ENCODE measurements around the gene PRR3. TPM values are rescaled to one million over a fixed set of nuclear protein-coding genes. Genes with fewer than 3 reads are reported as not detected.

PRR3 gene
- total RNA-seq, 2 donors from 2014 or later, result 2.3 to 3.7 TPM

DNA sequence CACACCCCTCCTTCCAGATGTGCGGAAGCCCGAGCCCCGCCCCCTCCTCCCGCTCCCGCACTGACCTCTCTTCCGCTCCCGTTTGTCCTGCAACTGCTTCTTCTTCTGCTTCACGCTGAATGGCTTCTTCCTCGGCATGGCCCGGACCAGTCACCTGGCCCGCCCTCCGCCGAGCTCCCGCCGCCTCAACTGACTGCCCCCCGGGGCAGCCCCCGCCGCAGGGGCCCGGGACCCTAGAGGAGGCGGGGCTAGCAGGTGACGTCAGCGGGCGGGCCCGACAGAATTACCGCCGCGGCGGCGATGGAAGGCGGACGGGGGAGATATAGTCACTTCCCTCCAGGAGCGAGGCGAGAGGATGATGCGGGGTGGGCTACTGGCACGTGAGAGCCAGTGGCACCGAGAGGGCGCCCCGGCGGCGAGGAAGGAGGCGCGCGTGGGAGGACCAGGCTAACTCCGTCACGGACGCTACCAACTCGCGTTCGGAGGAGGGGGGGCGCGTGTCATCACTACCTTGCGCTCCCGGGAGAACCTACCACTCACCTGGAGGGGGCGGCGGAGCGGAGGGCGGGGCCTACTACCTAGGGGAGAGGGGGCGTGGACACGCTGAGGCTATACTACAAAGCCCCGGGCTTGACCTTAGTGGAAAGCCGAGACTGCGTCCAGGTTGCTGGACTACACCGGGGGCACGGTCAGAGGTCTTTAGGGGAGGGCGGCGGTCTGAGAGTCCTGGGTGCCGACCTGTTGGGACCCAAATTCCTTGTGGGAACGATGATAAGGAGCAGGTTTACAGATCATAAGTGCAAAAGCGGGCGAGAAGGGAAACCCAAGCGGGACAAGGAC is 809 bp upstream of the PRR3 start, which contains the start of gene GNL1:
Gene GNL1 (minus strand): TSS at position 424 of the 840 bp plus-strand sequence. CDS start 286 bp downstream, at position 138.
- Histone ChIP-seq H3K9me3 (no peaks in the 10 kb centered on the region), H3K4me1 (peaks cover 0 to 22% of the 10 kb centered on the region in 2 donors), H3K36me3 (peaks cover 30% of the 10 kb centered on the region), H3K27me3 (no peaks in the 10 kb centered on the region), H3K27ac (peak within 1 kb of the TSS; percentile 99), H3K4me3 (peak within 1 kb of the TSS; percentile 75 to 88)
- TF ChIP-seq, protein P1, sequence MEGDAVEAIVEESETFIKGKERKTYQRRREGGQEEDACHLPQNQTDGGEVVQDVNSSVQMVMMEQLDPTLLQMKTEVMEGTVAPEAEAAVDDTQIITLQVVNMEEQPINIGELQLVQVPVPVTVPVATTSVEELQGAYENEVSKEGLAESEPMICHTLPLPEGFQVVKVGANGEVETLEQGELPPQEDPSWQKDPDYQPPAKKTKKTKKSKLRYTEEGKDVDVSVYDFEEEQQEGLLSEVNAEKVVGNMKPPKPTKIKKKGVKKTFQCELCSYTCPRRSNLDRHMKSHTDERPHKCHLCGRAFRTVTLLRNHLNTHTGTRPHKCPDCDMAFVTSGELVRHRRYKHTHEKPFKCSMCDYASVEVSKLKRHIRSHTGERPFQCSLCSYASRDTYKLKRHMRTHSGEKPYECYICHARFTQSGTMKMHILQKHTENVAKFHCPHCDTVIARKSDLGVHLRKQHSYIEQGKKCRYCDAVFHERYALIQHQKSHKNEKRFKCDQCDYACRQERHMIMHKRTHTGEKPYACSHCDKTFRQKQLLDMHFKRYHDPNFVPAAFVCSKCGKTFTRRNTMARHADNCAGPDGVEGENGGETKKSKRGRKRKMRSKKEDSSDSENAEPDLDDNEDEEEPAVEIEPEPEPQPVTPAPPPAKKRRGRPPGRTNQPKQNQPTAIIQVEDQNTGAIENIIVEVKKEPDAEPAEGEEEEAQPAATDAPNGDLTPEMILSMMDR (IDR thresholded peaks at IDR 0.05), result no peak
- DNase-seq (ENCODE audit: low spot score), result peak; percentile 92

DNA sequence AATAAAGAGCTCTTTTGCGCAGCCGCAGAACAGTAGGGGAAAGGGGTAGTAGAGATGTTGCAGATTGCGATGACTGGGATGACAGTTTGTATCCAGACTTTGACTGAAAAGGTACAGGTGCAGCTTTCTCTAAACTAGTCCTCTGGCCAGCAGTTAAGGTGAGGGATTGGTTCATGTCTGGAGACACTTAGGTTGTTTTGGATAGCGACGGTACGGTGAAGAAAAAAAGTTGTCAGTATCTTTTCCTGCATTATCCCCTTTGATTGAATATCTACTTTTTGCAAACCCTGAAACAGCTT is 537 bp downstream of the PRR3 start:
- peak overlapping the region; percentile 99 for H3K27ac ChIP-seq
- H3K9me3 ChIP-seq, result no peaks in the 10 kb centered on the region
- H3K4me3 ChIP-seq, result peak overlapping the region; percentile 75 to 88
- DNase-seq (ENCODE audit: low spot score), result no peak
- peaks cover 0 to 22% of the 10 kb centered on the region in 2 donors for H3K4me1 ChIP-seq
- no peaks in the 10 kb centered on the region for H3K27me3 ChIP-seq
- TF ChIP-seq, protein P1 (IDR thresholded peaks at IDR 0.05), result no peak
- H3K36me3 ChIP-seq, result peaks cover 26% of the 10 kb centered on the region

DNA sequence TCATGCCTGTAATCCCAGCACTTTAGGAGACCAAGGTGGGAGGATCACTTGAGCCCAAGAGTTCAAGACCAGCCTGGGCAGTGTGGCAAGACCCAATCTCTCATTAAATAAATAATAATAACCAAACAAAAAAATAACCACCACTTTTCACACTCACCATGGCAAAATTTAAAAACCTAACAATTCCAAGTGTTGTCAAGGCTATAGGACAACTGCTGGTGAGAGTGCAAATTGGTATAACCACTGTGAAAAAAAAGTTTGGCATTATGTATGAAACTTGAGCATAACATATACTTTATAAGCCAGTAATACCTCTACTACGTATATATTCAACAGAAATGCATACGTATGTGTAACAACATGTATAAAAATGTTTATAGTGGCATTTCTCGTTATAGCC is 3.8 kb downstream of the PRR3 start:
- H3K27ac ChIP-seq, result no peak overlapping the region
- no peak overlapping the region for H3K4me3 ChIP-seq
- no peak for DNase-seq (ENCODE audit: low spot score)
- H3K4me1 ChIP-seq, result peaks cover 0 to 12% of the 10 kb centered on the region in 2 donors
- TF ChIP-seq, protein P1 (IDR thresholded peaks at IDR 0.05), result no peak
- peaks cover 16% of the 10 kb centered on the region for H3K36me3 ChIP-seq
- H3K9me3 ChIP-seq, result no peaks in the 10 kb centered on the region
- no peaks in the 10 kb centered on the region for H3K27me3 ChIP-seq

DNA sequence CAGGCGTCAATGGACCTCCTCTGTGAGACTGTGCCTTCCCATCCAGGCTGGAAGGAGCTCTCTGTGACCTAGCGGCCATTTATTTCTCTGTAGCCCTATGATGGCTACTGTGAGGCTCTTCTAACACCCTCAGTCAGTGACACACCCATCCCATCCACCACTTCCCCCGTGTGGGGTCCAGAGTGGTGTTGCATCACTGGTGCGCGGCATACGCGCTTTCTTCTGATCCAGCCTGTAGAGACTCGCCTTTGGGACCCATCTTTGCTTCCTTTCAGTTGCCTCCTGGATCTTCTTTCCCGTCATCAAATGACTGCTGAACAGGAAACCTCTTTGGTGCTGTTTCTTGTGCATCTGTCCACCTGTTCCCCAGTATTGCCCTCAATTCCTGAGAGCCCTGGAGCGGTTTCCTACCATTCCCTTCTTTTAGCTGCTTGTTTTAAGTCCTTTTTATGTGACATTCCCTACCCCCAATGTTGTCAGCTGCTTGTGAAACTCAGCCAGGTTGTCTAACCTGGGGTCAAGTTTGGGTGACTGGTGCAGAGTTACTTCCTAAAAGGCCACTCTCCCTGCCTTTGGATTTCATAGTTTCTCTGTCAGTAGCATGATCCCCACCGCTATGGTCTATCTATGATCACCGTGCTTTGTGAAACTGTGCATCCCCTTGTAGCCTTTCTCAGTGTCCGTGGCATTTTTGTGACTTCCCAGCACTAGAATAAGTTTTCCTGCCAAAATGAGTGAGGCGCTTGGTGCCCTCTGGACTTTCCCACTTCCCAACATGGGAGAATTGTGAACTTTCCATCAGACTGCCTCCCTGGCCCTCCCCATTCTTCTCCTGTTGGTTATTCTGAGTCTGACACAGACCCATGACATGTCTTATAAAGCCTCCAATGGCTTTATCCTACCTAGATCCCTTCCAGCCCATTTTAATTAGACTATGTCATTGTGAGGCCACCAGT is 5.7 kb downstream of the PRR3 start:
- H3K4me1 ChIP-seq, result peaks cover 0 to 8% of the 10 kb centered on the region in 2 donors
- H3K27me3 ChIP-seq, result no peaks in the 10 kb centered on the region
- TF ChIP-seq, protein P1 (IDR thresholded peaks at IDR 0.05), result no peak
- peaks cover 16% of the 10 kb centered on the region for H3K36me3 ChIP-seq
- no peak for DNase-seq (ENCODE audit: low spot score)
- no peak overlapping the region for H3K4me3 ChIP-seq
- H3K9me3 ChIP-seq, result no peaks in the 10 kb centered on the region
- H3K27ac ChIP-seq, result no peak overlapping the region

DNA sequence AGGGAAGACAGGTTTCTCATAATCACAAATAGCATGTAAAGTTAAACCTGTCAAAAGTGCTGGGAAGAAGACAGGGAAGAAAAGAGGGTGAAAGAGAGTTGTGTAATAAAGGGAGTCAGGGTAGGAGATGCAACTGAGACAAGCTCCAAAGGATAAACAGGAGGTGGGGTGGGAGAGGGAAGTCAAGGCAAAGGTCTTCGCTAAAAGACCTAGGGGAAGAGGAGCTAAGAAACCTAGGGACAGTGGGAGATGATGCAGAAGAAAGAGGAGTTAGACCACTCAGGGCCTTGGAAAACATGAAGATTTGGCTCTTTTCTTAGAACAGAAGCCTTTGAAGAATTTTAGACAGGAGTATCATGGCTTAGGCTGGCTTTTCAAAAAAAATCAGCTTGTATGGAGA is 7.0 kb downstream of the PRR3 start:
- H3K27me3 ChIP-seq, result no peaks in the 10 kb centered on the region
- H3K4me3 ChIP-seq, result no peak overlapping the region
- no peak overlapping the region for H3K27ac ChIP-seq
- TF ChIP-seq, protein P1 (IDR thresholded peaks at IDR 0.05), result no peak
- no peaks in the 10 kb centered on the region for H3K9me3 ChIP-seq
- no peaks in the 10 kb centered on the region for H3K4me1 ChIP-seq
- H3K36me3 ChIP-seq, result peaks cover 16% of the 10 kb centered on the region
- no peak for DNase-seq (ENCODE audit: low spot score)
